ENCODE data around the gene DOCK11.

The DOCK11 gene

GRCh38 chrX:118502161-118502789 is 6.7 kb downstream of the DOCK11 start:
- Histone ChIP-seq H3K79me2 (ENCODE audit: control insufficient read depth, insufficient read depth, low read length, unreplicated experiment) (peaks cover 19% of the 10 kb centered on the region), H2AFZ (ENCODE audit: low read length, unreplicated experiment) (no peak overlapping the region), H3K4me1 (ENCODE audit: control insufficient read depth, insufficient read depth, low read length, unreplicated experiment) (peaks cover 7% of the 10 kb centered on the region), H3K27ac (ENCODE audit: low read depth, low read length) (no peak overlapping the region), H3K4me3 (ENCODE audit: low read depth, low read length) (no peak overlapping the region), H3K36me3 (ENCODE audit: insufficient read depth, low read length) (no peaks in the 10 kb centered on the region), H3K27me3 (ENCODE audit: insufficient read depth, low read length) (no peaks in the 10 kb centered on the region)

GRCh38 chrX:118503260-118504041 is 7.8 kb downstream of the DOCK11 start:
- peaks cover 12% of the 10 kb centered on the region for H3K79me2 ChIP-seq (ENCODE audit: control insufficient read depth, insufficient read depth, low read length, unreplicated experiment)
- no peak overlapping the region for H2AFZ ChIP-seq (ENCODE audit: low read length, unreplicated experiment)
- no peaks in the 10 kb centered on the region for H3K4me1 ChIP-seq (ENCODE audit: control insufficient read depth, insufficient read depth, low read length, unreplicated experiment)
- H3K27me3 ChIP-seq (ENCODE audit: insufficient read depth, low read length): no peaks in the 10 kb centered on the region
- H3K4me3 ChIP-seq (ENCODE audit: low read depth, low read length): no peak overlapping the region
- no peak overlapping the region for H3K27ac ChIP-seq (ENCODE audit: low read depth, low read length)
- no peaks in the 10 kb centered on the region for H3K36me3 ChIP-seq (ENCODE audit: insufficient read depth, low read length)

- no peaks in the 10 kb centered on the region for H3K4me1 ChIP-seq (ENCODE audit: control insufficient read depth, insufficient read depth, low read length, unreplicated experiment)
- H3K27ac ChIP-seq (ENCODE audit: low read depth, low read length): no peak overlapping the region
- no peaks in the 10 kb centered on the region for H3K27me3 ChIP-seq (ENCODE audit: insufficient read depth, low read length)
- no peak overlapping the region for H2AFZ ChIP-seq (ENCODE audit: low read length, unreplicated experiment)
- no peak overlapping the region for H3K4me3 ChIP-seq (ENCODE audit: low read depth, low read length)
- peaks cover 9% of the 10 kb centered on the region for H3K79me2 ChIP-seq (ENCODE audit: control insufficient read depth, insufficient read depth, low read length, unreplicated experiment)
- H3K36me3 ChIP-seq (ENCODE audit: insufficient read depth, low read length): no peaks in the 10 kb centered on the region
Observed at GRCh38 chrX:118504581-118504980, 9.0 kb downstream of the DOCK11 start.

- Histone ChIP-seq H3K79me2 (ENCODE audit: control insufficient read depth, insufficient read depth, low read length, unreplicated experiment) (peaks cover 6% of the 10 kb centered on the region), H3K4me3 (ENCODE audit: low read depth, low read length) (no peak overlapping the region), H3K4me1 (ENCODE audit: control insufficient read depth, insufficient read depth, low read length, unreplicated experiment) (no peaks in the 10 kb centered on the region), H3K36me3 (ENCODE audit: insufficient read depth, low read length) (no peaks in the 10 kb centered on the region), H3K27me3 (ENCODE audit: insufficient read depth, low read length) (no peaks in the 10 kb centered on the region), H2AFZ (ENCODE audit: low read length, unreplicated experiment) (no peak overlapping the region), H3K27ac (ENCODE audit: low read depth, low read length) (no peak overlapping the region)
Observed at GRCh38 chrX:118506805-118507480, 11.3 kb downstream of the DOCK11 start.

GRCh38 chrX:118507766-118508165 is 12.2 kb downstream of the DOCK11 start:
- Histone ChIP-seq H3K79me2 (ENCODE audit: control insufficient read depth, insufficient read depth, low read length, unreplicated experiment) (peaks cover 6% of the 10 kb centered on the region), H3K36me3 (ENCODE audit: insufficient read depth, low read length) (no peaks in the 10 kb centered on the region), H3K4me3 (ENCODE audit: low read depth, low read length) (no peak overlapping the region), H3K27me3 (ENCODE audit: insufficient read depth, low read length) (no peaks in the 10 kb centered on the region), H3K27ac (ENCODE audit: low read depth, low read length) (no peak overlapping the region), H3K4me1 (ENCODE audit: control insufficient read depth, insufficient read depth, low read length, unreplicated experiment) (no peaks in the 10 kb centered on the region), H2AFZ (ENCODE audit: low read length, unreplicated experiment) (no peak overlapping the region)

GRCh38 chrX:118508221-118508620 is 12.6 kb downstream of the DOCK11 start:
- Histone ChIP-seq H3K27ac (ENCODE audit: low read depth, low read length) (no peak overlapping the region), H3K36me3 (ENCODE audit: insufficient read depth, low read length) (no peaks in the 10 kb centered on the region), H3K27me3 (ENCODE audit: insufficient read depth, low read length) (no peaks in the 10 kb centered on the region), H2AFZ (ENCODE audit: low read length, unreplicated experiment) (no peak overlapping the region), H3K4me1 (ENCODE audit: control insufficient read depth, insufficient read depth, low read length, unreplicated experiment) (peaks cover 4% of the 10 kb centered on the region), H3K4me3 (ENCODE audit: low read depth, low read length) (no peak overlapping the region), H3K79me2 (ENCODE audit: control insufficient read depth, insufficient read depth, low read length, unreplicated experiment) (peaks cover 6% of the 10 kb centered on the region)

- H3K27ac ChIP-seq (ENCODE audit: low read depth, low read length): no peak overlapping the region
- no peaks in the 10 kb centered on the region for H3K36me3 ChIP-seq (ENCODE audit: insufficient read depth, low read length)
- peaks cover 4% of the 10 kb centered on the region for H3K4me1 ChIP-seq (ENCODE audit: control insufficient read depth, insufficient read depth, low read length, unreplicated experiment)
- no peak overlapping the region for H2AFZ ChIP-seq (ENCODE audit: low read length, unreplicated experiment)
- H3K4me3 ChIP-seq (ENCODE audit: low read depth, low read length): no peak overlapping the region
- peaks cover 6% of the 10 kb centered on the region for H3K79me2 ChIP-seq (ENCODE audit: control insufficient read depth, insufficient read depth, low read length, unreplicated experiment)
- no peaks in the 10 kb centered on the region for H3K27me3 ChIP-seq (ENCODE audit: insufficient read depth, low read length)
Observed at GRCh38 chrX:118508635-118509034, 13.0 kb downstream of the DOCK11 start.

- Histone ChIP-seq H3K4me1 (ENCODE audit: control insufficient read depth, insufficient read depth, low read length, unreplicated experiment) (peaks cover 4% of the 10 kb centered on the region), H3K36me3 (ENCODE audit: insufficient read depth, low read length) (no peaks in the 10 kb centered on the region), H3K27ac (ENCODE audit: low read depth, low read length) (no peak overlapping the region), H2AFZ (ENCODE audit: low read length, unreplicated experiment) (no peak overlapping the region), H3K79me2 (ENCODE audit: control insufficient read depth, insufficient read depth, low read length, unreplicated experiment) (peaks cover 3% of the 10 kb centered on the region), H3K4me3 (ENCODE audit: low read depth, low read length) (no peak overlapping the region), H3K27me3 (ENCODE audit: insufficient read depth, low read length) (no peaks in the 10 kb centered on the region)
Observed at GRCh38 chrX:118510111-118510510, 14.5 kb downstream of the DOCK11 start.

GRCh38 chrX:118513120-118513898 is 17.7 kb downstream of the DOCK11 start:
- Histone ChIP-seq H3K27me3 (ENCODE audit: insufficient read depth, low read length) (no peaks in the 10 kb centered on the region), H3K36me3 (ENCODE audit: insufficient read depth, low read length) (no peaks in the 10 kb centered on the region), H3K27ac (ENCODE audit: low read depth, low read length) (no peak overlapping the region), H3K4me1 (ENCODE audit: control insufficient read depth, insufficient read depth, low read length, unreplicated experiment) (peaks cover 4% of the 10 kb centered on the region), H2AFZ (ENCODE audit: low read length, unreplicated experiment) (no peak overlapping the region), H3K4me3 (ENCODE audit: low read depth, low read length) (no peak overlapping the region), H3K79me2 (ENCODE audit: control insufficient read depth, insufficient read depth, low read length, unreplicated experiment) (peaks cover 3% of the 10 kb centered on the region)

GRCh38 chrX:118519411-118520215 is 24.0 kb downstream of the DOCK11 start:
- Histone ChIP-seq H3K4me3 (ENCODE audit: low read depth, low read length) (peak overlapping the region; percentile 41), H3K36me3 (ENCODE audit: insufficient read depth, low read length) (no peaks in the 10 kb centered on the region), H2AFZ (ENCODE audit: low read length, unreplicated experiment) (no peak overlapping the region), H3K79me2 (ENCODE audit: control insufficient read depth, insufficient read depth, low read length, unreplicated experiment) (peaks cover 3% of the 10 kb centered on the region), H3K27ac (ENCODE audit: low read depth, low read length) (peak overlapping the region; percentile 99), H3K27me3 (ENCODE audit: insufficient read depth, low read length) (no peaks in the 10 kb centered on the region), H3K4me1 (ENCODE audit: control insufficient read depth, insufficient read depth, low read length, unreplicated experiment) (peaks cover 40% of the 10 kb centered on the region)
